Activated CD4-positive, alpha-beta T cell treated with anti-CD3 and anti-CD28 coated beads for 4 hours (primary cell): ENCODE results near the gene BCO1.

Experiments used
- DNase-seq, 2 donors: peaks; one replicate each; pipeline ENCODE4 v3.0.0-alpha.2; 2020

BCO1 gene

DNA sequence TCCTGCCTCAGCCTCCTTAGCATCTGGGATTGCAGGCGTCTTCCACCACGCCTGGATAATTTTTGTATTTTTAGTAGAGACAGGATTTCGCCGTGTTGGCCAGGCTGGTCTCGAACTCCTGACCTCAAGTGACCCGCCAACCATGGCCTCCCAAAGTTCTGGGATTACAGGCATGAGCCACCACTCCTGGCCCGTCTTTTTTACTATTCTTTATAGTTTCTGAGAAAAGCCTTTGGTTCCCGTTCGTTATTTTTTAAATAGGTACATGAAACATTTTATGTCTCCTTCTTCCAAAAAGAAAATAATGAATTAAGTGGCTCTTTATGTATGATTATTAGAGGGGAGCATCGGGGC, 570 bp upstream of the BCO1 start:
- DNase-seq, result no peak

DNA sequence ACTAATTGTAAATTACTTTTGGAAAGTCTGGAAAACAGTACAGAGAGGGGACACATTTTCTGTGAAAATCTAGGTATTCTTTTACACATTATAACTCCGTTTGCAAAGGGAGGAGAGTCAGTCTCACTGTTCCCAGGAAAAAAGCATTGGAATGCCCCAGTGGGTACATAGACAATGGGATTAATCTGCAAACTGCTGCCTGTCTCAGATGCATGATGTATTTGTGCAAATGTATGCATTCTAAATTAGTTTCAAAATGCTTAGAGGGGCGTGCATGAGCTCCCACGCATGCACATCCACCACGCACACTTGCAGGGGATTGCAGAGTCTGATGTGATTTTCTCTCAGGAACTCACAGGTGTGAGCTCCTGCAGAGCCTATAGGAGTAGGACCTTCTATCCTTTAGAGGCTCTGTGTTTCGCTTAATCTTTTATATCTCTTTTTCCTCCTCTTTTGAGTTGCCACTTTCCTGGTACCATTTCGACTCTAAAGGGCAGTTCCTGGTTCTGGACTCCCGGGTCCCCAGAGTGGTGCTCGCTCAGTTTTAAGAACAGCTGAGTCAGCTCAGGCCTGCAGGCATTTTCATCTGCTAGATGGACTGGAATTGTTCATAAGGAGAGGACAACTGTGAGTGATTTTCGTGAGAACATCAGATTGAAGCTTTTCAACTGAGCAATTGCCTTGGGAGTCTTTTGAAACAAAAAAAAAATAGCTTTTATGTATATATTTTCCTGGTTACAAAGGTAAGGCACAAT, 1.1 kb downstream of the BCO1 start:
- DNase-seq, result no peak

DNA sequence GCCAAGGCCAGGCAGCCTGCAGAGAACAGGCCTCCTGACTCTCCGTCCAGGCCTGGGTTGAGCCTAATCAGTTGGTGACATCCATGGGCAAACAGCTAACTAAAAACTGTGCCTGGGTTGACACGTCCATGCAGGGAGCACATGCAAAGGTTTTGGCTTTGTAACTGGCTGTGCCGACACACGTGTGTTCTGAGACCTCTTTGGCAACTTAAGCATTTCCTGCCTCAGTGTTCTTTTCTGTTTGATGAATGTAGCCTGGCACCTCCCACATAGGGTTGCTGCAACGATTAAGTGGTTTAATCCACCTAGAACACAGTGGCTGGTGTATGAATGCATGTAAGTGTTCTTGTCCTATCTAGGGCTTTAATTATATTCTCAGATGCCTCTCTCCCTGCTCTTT, 3.2 kb downstream of the BCO1 start:
- no peak for DNase-seq

DNA sequence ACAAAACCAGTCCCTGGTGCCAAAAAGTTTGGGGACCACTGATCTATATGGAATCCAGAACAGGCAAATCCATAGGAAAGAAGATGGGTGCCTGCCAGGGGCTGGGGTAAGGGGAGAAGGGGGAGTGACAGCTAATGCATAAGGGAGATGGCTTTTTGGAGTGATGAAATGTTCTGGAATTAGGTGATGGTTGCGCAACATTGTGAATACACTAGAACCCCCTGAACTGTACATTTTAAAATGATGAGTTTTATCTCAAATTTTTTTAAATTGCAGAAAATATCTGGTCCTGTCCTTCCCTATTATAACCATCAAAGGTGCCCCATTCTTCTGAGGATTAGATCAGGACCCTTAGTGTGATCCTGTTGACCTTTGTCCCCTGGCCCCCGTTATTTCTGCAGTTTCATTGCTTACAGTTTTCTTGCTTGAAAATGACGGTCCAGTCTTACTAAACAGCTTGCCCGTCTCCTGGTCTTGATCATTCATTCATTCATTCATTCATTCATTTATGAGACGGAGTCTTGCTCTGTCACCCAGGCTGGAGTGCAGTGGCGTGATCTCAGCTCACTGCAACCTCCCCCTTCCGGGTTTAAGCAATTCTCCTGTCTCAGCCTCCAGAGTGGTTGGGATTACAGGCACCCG, 4.6 kb downstream of the BCO1 start:
- no peak for DNase-seq

DNA sequence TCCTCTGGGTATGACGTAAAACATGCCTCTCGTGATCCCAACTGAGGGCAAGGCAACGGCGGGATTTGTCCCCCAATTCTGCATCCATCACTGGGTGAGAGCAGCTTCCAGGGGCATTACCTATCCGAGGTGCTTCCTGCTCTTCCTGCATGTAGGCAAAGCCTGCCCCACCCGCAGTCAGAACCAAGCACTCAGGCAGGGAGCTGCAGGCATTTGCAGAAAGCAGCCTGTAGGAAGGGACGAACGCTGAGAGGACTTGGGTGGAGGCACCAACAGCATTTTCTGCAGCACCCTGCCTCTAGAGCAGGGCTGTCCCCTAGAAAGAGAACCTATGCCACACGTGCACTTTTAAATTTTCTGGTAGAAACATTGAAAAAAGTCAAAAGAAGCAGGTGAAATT, 5.5 kb downstream of the BCO1 start:
- DNase-seq, result no peak

DNA sequence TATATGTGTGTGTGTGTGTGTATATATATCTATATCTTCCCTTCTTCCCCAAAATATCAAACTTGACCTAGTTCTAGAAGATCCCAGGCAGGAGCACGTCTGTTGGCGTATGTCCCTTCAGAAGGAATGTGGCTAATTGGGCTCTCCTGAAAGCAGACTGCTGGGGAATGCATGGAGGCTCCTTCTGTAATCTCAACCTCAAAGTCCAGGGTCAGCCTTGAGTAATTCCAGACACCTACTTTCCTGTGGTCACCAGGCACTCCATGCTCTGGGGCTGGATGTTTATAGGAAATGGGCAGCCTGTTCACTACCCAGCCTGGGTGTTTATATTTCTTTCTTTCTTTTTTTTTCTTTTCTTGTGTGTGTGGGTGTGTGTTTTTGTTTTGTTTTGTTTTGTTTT, 13.4 kb downstream of the BCO1 start:
- no peak for DNase-seq

DNA sequence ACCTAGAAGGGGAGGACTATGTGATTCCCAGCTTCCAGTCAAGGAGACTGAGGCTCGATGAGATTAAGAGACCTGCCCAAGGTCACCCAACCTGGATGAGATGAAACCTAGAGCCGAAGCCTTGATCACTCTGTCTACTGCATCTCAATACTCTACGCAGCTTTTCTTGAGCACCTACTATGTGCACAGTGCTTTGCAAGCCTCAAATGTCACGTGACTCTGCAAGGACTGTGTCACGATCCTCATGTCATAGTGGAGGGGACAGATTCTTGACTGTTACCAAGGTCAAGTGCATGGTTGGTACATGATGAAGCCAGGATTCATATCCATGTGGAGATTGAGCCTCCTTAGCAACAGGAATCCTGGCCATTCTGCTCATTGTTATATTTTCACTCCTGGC, 14.7 kb downstream of the BCO1 start:
- DNase-seq, result no peak

DNA sequence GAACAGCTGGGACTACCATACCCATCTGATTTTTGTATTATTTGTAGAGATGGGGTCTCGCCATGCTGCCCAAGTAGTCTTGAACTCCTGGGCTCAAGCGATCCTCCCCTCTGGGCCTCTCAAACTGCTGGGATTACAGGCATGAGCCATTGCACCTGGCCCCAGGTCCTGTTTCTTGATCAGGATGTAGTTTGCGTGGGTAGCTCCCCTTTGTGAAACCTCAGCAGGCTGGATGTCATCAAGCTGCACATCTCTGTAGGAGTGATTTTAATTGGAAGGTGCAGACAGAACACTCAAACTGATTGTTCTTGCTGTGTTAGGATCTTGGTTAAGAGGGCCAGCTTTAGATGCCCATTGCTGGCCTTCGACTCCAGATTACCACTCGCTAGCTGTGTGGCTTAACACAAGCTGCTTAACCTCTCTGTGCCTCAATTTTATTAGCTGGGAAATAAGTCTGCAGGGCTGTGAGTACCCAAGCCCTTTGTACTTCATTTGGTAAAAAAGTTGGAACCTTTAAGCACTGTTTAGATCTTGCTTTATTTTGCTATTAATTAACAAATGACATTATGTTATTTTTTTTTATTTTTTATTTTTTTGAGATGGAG, 16.5 kb downstream of the BCO1 start:
- DNase-seq, result no peak

DNA sequence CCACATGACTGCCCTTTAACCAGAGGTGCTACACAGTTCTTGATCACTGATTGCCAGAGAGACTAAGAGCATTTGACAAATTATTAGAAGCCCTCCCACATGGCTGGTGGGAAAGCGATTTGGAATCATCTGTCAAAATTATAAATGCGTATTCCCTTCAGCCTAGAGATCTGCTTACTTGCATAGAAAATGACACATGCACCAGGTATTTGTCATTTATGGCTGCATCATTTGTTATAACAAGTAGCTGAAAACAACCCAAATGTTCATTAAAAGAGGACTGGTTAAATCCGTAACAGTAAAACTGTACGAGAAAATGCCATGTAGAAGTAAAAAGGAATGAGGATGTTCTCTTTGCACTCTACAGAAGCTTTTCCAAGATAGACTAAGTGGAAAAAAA, 21.4 kb downstream of the BCO1 start:
- no peak for DNase-seq

DNA sequence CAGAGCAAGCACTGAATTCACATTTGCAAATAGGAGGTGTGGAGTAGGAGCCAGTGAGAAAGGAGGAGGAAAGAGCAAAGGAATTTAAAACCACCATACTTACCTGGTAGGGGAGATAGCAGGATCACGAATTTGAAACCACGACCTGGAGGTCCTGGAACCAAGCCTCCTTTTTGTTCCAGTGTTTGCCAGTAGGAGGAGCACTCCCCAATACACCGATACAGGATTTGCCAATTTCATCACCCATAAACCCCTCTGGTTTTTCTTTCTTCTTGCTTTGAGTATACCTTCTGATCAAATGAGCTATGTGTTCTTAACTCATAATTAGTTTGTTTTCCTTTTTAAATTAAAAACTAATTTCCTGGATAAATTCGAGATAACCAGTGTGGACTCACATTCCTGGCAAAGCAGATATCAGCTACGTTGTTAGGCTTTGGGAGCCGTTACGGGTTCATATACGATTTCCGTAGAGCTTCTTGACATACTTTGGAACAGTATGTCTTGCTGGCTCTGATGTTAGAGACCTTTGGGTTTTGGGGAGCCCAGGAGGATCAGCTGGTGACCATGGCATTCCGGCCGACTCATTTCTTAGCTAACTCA, 22.7 kb downstream of the BCO1 start:
- peak; percentile 3 to 41 for DNase-seq

DNA sequence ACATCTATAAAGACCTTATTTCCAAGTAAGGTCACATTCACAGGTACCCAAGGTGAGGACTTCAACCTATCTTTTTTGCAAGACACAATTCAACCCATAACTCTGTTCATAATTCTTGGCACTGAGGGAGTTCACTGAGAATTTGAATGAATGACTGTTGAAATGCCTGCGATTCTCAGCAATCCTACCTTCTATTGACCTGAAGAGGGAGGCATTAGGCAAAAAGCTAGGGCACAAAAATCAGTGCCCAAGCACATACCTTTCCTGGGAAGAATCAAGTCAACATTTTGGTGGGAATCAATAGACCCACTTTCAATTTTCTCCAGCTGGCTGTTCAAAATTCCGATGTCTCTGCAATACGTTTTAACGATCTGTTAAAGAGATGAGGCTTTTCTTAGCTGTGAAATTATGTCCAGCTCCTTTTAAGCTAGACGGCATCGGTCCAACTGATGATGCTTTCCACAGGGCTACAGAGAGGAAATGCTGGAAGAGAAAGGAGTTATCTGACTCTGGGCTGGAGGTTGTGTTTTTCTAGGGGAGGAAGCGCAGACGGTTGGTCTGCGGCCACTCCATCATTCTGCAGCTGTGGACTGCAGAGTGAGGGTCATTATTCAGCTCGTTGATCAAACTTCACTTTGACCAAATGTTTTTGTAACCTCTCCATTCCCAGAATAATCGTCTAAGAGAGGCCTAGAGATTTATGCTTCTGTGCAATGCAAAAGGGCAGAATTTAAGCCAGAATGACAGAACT, 25.2 kb downstream of the BCO1 start:
- DNase-seq, result no peak

DNA sequence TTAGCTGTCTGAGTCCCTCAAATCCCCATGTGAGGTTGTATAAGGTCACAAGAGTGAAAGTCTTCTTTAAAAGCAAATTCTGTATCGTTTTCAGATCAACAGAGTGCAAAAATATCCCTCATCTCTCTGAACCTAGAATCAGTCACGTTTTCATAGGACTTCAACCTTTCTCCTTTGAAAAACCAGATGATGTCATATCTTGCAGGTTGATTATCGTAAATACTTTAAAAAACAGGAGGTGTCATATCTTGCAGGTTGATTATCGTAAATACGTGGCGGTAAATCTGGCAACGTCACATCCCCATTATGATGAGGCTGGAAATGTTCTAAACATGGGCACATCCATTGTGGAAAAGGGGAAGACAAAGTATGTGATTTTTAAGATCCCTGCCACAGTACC, 25.9 kb downstream of the BCO1 start:
- DNase-seq, result no peak

DNA sequence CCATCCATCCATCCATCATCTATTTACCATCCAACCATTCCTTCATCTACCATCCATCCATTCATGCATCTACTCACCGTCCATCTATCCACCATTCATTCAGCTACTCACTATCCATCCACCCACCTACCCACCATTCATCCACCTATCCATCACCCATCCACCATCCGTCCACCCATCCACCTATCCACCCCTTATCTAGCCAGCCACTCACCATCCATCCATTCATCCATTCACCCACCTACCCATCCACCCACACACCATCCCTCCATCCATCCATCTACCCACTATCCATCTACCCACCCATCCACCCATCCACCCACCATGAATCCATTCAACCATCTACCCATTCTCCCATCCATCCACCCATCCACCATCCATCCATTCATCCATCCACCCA, 26.6 kb downstream of the BCO1 start:
- no peak for DNase-seq

DNA sequence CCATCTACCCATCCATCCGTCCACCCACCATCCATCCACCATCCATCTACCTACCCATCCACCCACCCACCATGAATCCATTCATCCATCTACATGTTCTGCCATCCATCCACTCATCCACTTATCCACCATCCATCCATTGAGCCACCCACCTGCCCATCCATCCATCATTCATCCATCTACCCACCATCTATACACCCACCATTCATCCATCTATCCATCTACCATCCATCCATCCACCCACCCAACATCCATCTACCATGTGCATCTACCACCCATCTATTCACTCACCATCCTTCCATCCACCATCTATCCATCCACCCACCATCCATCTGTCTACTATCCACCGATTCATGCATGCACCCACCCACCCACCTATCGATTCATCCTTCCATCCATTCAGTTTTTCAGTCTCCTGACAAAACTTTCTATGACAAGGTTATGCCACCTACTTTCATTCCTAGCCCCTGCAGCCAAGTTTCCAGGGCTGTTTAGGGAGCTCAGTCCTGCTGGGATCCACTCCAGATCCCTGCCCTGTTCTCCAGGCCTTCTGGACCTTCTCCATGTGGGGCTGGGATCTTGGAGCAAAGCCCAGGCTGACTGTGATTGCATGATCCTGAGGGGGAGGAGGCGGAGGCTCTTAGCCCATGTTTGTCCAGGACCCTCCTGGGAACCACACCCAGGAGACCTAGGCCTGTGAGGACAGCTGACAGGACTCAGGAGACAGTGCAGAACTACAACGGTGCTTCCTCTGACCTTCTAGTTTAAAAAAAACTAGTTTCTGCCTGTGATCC, 27.4 kb downstream of the BCO1 start:
- no peak for DNase-seq

DNA sequence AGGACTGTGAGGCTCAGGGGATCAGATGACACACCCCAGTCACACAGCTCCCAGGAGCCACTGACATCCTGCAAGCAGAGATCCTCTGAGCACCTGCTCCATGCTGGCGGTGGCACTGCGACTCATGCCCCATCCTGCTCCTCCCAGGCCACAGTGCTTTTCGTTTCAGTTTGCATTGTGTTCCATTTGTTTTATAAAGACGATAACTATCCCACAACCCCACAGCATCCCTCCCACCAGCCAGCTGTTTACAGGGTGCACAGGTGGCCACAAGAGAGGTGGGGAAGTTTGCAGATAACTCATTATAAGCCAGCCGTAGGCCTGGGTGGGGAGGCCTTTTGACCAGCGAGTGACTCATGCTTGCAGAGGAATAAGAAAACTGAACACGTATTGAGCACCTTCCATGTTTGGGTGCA, 28.2 kb downstream of the BCO1 start:
- no peak for DNase-seq

DNA sequence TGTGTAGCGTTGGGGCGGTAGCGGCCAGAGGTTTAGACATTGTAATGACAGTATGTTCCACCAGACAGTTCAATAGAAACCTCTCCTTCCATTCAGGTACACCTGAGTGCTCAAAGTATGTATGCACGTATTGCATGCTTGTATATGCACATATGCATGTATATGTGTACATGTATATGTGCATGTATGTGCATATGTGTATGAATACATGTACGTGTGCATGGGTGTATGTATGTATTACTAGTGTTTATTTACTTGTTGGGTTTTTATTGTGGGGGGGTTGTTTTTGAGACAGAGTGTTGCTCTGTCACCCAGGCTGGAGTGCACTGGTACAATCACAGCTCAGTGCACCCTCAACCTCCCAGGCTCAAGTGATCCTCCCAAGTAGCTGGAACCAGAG, 30.0 kb downstream of the BCO1 start:
- no peak for DNase-seq

DNA sequence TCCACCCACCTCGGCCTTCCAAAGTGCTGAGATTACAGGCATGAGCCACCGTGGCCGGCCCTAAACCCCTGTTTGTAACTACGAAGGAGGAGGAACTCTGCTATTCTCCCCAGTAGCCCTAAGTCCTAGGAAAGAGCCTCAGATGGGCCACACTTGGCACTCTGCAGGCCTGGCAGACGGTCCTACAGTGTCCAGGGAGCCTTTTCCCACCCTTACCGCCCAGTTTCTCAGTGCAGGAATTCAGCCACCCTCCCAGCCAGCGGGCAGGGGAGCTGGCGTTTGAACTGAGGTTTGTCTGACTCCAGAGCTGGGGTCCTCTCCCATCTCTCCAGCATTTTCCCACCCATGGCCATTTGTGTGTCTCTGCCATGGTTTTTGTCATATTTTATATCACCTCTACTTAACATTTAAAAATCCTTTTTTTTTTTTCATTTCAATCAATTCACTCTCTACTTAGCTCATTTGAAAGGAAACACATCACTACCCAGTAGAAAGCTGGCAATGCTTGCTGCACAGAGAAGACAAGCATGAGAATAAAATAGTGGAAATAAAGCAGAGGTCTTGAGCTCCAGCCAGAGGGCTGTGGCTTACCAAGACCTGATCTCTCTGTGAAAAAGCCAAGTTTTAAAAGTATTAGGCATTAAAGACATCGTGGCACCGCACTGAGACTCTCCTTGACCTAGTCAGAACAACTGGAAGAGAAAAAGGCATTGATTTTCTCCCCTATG, 34.9 kb downstream of the BCO1 start:
- DNase-seq, result no peak

DNA sequence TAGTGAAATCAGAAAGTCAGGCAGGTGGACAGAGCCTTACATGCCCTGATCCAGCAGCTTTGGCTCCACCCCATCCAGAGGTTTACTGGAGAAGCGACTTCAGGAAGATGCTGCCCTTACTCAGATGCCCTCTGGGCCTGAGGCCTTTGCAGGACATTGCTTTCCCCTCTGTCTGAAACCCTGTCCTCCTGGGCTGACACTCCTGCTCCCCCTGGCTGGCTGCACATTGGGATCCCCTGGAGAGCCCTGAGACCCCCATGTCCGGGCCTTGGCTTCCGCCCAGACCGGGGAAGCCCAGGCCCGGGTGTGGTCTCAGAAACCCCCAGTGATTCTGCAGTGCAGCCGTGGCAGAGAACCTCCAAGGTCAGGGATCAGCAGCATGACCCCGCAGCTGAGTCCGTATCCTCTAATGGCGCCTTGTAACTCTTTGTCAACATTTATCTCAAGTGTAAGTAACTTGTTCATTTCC, 36.6 kb downstream of the BCO1 start:
- DNase-seq, result no peak

DNA sequence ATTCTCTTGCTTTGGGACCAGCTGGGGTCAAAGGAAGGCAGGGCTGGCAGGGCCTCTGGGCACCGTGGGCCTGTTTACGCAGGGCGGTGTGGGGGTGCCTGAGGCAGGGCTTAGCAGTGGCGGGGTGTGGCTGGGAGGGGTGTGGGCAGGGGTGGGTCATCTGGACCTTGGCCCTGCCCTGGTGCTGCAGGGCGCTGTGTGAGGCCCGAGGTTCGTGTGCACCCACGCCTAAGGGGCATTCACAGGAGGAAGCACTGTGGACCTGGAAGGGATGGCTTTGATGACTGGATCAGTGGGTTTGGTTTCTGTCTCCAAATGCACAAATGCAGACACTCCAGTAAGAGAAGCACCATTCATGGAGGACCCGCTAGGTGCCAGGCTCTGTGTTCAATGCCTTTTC, 37.3 kb downstream of the BCO1 start:
- no peak for DNase-seq

DNA sequence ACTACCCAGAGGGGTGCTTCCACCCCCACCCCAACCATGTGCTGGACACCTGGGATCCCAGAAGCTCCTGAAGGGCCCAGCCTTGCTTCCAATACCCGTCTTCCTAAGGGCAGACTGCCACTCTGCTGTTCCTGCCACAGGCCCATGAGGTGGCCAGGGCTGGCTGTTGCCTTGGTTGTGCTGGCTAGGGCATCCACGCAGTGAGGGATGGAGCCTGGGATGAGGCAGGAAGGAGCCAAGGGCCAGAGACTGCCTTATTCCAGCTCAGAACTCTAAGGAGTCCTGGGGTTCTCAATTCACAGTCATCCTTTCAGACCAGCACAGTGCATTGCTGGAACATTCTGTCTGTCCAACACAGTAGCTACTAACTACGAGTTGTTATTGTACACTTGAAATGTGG, 37.8 kb downstream of the BCO1 start:
- DNase-seq, result no peak

DNA sequence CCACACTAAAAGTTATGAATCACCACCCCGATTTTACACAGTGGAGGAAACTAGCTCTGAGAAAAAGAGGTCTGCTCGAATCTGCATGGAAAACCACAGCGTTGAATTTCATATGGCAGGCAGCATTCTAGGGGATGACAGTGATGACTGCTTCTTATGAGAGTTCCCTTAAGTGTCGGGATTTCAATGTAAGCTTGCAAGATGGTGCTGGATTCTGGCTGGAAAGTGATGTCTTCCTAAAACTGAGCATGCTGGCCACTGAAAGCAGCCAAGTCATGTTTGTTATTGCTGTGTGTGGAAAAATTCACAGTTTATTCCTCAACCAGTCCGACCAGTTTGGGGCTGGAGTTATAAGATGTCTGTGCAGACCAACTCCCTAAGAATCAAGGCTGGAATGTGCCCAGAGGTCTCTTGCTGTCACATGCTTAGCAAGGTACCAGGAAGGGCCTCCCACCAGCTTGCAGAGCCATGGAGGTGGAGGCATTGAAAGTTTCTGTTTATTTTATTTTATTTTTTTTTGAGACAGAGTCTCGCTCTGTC, 39.1 kb downstream of the BCO1 start:
- DNase-seq, result no peak
